Mucosa of descending colon (tissue), 3 donors: Measurements from ENCODE around the gene SAFB. TPM values are rescaled to one million over a fixed set of nuclear protein-coding genes. Genes with fewer than 3 reads are reported as not detected.

Experiments
- ATAC-seq: fragments of 200-7000 bp; cut with Tn5 transposase; one replicate; pipeline ENCODE4 v1.9.1; 2020; ENCODE audit warnings: mild to moderate bottlenecking, moderate library complexity
- DNase-seq, 3 donors: peaks; one replicate each; pipeline ENCODE4 v3.0.0-alpha.2; 2020
- H3K36me3 ChIP-seq: fragments of 200-600 bp; one replicate; pipeline ENCODE4 v1.8.0; 2021; ENCODE audit warnings: low read depth, mild to moderate bottlenecking
- H3K4me1 ChIP-seq: fragments of 200-600 bp; one replicate; pipeline ENCODE4 v1.8.0; 2021; ENCODE audit warnings: low read depth, mild to moderate bottlenecking
- H3K4me3 ChIP-seq: fragments of 200-600 bp; one replicate; pipeline ENCODE4 v1.8.0; 2021; ENCODE audit warnings: mild to moderate bottlenecking
- H3K9me3 ChIP-seq: fragments of 200-600 bp; one replicate; pipeline ENCODE4 v1.8.0; 2021; ENCODE audit warnings: mild to moderate bottlenecking
- CTCF ChIP-seq: fragments of 200-600 bp; IDR thresholded peaks from one replicate; pipeline ENCODE4 v1.8.0; 2022; ENCODE audit warnings: antibody characterized with exemption, mild to moderate bottlenecking
- intact Hi-C, 2 donors: fragments of 100-400 bp; cut with DNase I in 1 of 2; cut with micrococcal nuclease in 1 of 2; formaldehyde crosslinking; loops; one replicate each; pipeline versions ENCODE4 v1.11.0 to v1.11.1; 2022; cut with DNase I, micrococcal nuclease
- total RNA-seq, 3 donors: library from RNA; stranded (reverse); fragmentation: NEBNext Ultra II Directional in 2 of 3; extraction: Animal tissue kit (Norgen Biotek cat#: 25700) in 2 of 3; gene quantifications; one replicate each; pipeline versions ENCODE4 v1.2.1 to v1.2.4, GENCODE V29; 2021 to 2023
- donor health status: DM: no; HTN: no; CAD: no; lungs with moderate emphysema.
- donor health status: DM: no; HTN: no; CAD: no.
- donor health status: DM: no; HTN: yes; CAD: no.

Gene SAFB
- total RNA-seq, 3 donors from 2014 or later, result 78.8 to 115 (median 83.3) TPM

- peak; percentile 96 for TF ChIP-seq CTCF
- peaks cover 23% of the 10 kb centered on the region for H3K4me1 ChIP-seq
- H3K4me3 ChIP-seq, result peak within 1 kb of the TSS; percentile 72
- H3K9me3 ChIP-seq, result no peaks in the 10 kb centered on the region
- intact Hi-C loops, result no loop called here
- H3K36me3 ChIP-seq, result peaks cover 5% of the 10 kb centered on the region
- ATAC-seq (peak; percentile 72), DNase-seq (peak; percentile 98 to 100 (median 99))
These were observed 67.5 kb downstream of the SAFB start, which contains the start of gene RPL36 for GRCh38 chr19:5690125-5690954. Gene RPL36, plus strand, starts transcription at chr19:5690295. Its CDS starts 213 bp downstream, at chr19:5690508.

GRCh38 chr19:5690955-5691821, 68.3 kb downstream of the SAFB start:
- Histone ChIP-seq H3K36me3 (peaks cover 5% of the 10 kb centered on the region), H3K9me3 (no peaks in the 10 kb centered on the region), H3K4me1 (peaks cover 21% of the 10 kb centered on the region), H3K4me3 (peak overlapping the region; percentile 72)
- ATAC-seq, result peak; percentile 42
- DNase-seq, result peak; percentile 77 to 90 (median 79)
- intact Hi-C loops, result no loop called here
- TF ChIP-seq CTCF, result no peak

- H3K36me3 ChIP-seq, result peaks cover 5% of the 10 kb centered on the region
- intact Hi-C loops, result no loop called here
- ATAC-seq (no peak), DNase-seq (no peak)
- no peak overlapping the region for H3K4me3 ChIP-seq
- no peak for TF ChIP-seq CTCF
- peaks cover 12% of the 10 kb centered on the region for H3K4me1 ChIP-seq
- no peaks in the 10 kb centered on the region for H3K9me3 ChIP-seq
These were observed 69.2 kb downstream of the SAFB start for GRCh38 chr19:5691822-5692722.

GRCh38 chr19:5692723-5693194, 69.9 kb downstream of the SAFB start:
- TF ChIP-seq CTCF, result no peak
- DNase-seq, result no peak
- Histone ChIP-seq H3K9me3 (no peaks in the 10 kb centered on the region), H3K4me3 (no peak overlapping the region), H3K4me1 (peaks cover 10% of the 10 kb centered on the region), H3K36me3 (peaks cover 5% of the 10 kb centered on the region)
- intact Hi-C loops, result no loop called here
- no peak for ATAC-seq
